HG03457 (cell line): ENCODE measurements around the gene RDX.
A peak's percentile ranks its signal among the peaks of the same experiment; 100 is the strongest.
"Not testable (repeated sequence)": the region's sequence is repeated elsewhere in the genome, so short reads cannot be mapped to it uniquely, and the experiment has no call there.

ENCODE experiments used
- ATAC-seq: cut with Tn5 transposase; IDR thresholded peaks from one replicate; pipeline ENCODE4 v1.9.1; 2021; ENCODE audit warnings: moderate number of reproducible peaks; ENCODE audit not compliant: unreplicated experiment

The RDX gene

GRCh38 chr11:110306019-110306388 lies 9.6 kb upstream of the RDX start:
- not testable (repeated sequence) for ATAC-seq

GRCh38 chr11:110305169-110306018 lies 9.0 kb upstream of the RDX start:
- ATAC-seq: no peak

GRCh38 chr11:110303414-110303826 lies 7.0 kb upstream of the RDX start:
- no peak for ATAC-seq

- no peak for ATAC-seq
Observed at GRCh38 chr11:110301577-110301976, 5.2 kb upstream of the RDX start.

GRCh38 chr11:110301032-110301431 lies 4.6 kb upstream of the RDX start:
- no peak for ATAC-seq

GRCh38 chr11:110299006-110299785 lies 2.8 kb upstream of the RDX start:
- no peak for ATAC-seq

- no peak for ATAC-seq
Observed at GRCh38 chr11:110298301-110298765, 1.9 kb upstream of the RDX start.

- ATAC-seq: no peak
Observed at GRCh38 chr11:110297726-110298300, 1.4 kb upstream of the RDX start.

- no peak for ATAC-seq
Observed at GRCh38 chr11:110297076-110297725, 787 bp upstream of the RDX start.

- peak; percentile 46 for ATAC-seq
Observed at GRCh38 chr11:110295531-110296225, 736 bp downstream of the RDX start.

GRCh38 chr11:110295086-110295485 lies 1.3 kb downstream of the RDX start:
- no peak for ATAC-seq

- ATAC-seq: no peak
Observed at GRCh38 chr11:110294509-110294908, 1.9 kb downstream of the RDX start.

- no peak for ATAC-seq
Observed at GRCh38 chr11:110293389-110293788, 3.0 kb downstream of the RDX start.

- not testable (repeated sequence) for ATAC-seq
Observed at GRCh38 chr11:110292146-110292545, 4.3 kb downstream of the RDX start.

- no peak for ATAC-seq
Observed at GRCh38 chr11:110290591-110291334, 5.7 kb downstream of the RDX start.

- no peak for ATAC-seq
Observed at GRCh38 chr11:110289472-110289871, 6.9 kb downstream of the RDX start.

- no peak for ATAC-seq
Observed at GRCh38 chr11:110287537-110287936, 8.9 kb downstream of the RDX start.

GRCh38 chr11:110286298-110287040 lies 9.9 kb downstream of the RDX start:
- no peak for ATAC-seq

- ATAC-seq: no peak
Observed at GRCh38 chr11:110283862-110284261, 12.6 kb downstream of the RDX start.
